Activated B cell treated with CpG ODN at 0.5 μM for 24 hours (primary cell): Measurements from ENCODE around the gene NFAM1. TPM values are rescaled to one million over a fixed set of nuclear protein-coding genes. Genes with fewer than 3 reads are reported as not detected.

Experiments
- ATAC-seq: fragments of 200-7000 bp; cut with Tn5 transposase; one replicate; pipeline ENCODE4 v1.10.0; 2021; ENCODE audit warnings: low read depth, mild to moderate bottlenecking, moderate library complexity
- CTCF ChIA-PET: fragments of 350-600 bp; sonication (Branson Sonifier 250); formaldehyde crosslinking; loops from one replicate; lab custom pipeline; 2021; ENCODE audit warnings: antibody characterized with exemption; lab: Charles Lee
- POLR2A ChIA-PET: fragments of 350-600 bp; sonication (Branson Sonifier 250); formaldehyde crosslinking; loops from one replicate; lab custom pipeline; 2021; ENCODE audit warnings: antibody characterized with exemption; lab: Charles Lee
- DNase-seq: peaks from one replicate; pipeline ENCODE4 v3.0.0; 2022
- H3K27ac Mint-ChIP-seq: one replicate; pipeline ENCODE4 v1.8.0; 2020; ENCODE audit warnings: mixed read lengths
- H3K27me3 Mint-ChIP-seq: one replicate; pipeline ENCODE4 v1.8.0; 2021; ENCODE audit warnings: mixed read lengths
- H3K36me3 Mint-ChIP-seq: one replicate; pipeline ENCODE4 v1.8.0; 2021; ENCODE audit warnings: low read depth, mixed read lengths
- H3K4me1 Mint-ChIP-seq: one replicate; pipeline ENCODE4 v1.8.0; 2021; ENCODE audit warnings: mixed read lengths
- H3K4me3 Mint-ChIP-seq: one replicate; pipeline ENCODE4 v1.8.0; 2020; ENCODE audit warnings: mild to moderate bottlenecking, mixed read lengths
- H3K9me3 Mint-ChIP-seq: one replicate; pipeline ENCODE4 v1.8.0; 2020; ENCODE audit warnings: mixed read lengths
- intact Hi-C: fragments of 100-400 bp; cut with micrococcal nuclease; formaldehyde crosslinking; loops from one replicate; pipeline ENCODE4 v1.15.1; 2024
- total RNA-seq: library from RNA; stranded (reverse); gene quantifications from 2 replicates; pipeline ENCODE4 v1.2.3, GENCODE V29; 2022
- TF ChIP-seq, protein P1 (sequence below): fragments of 200-600 bp; IDR thresholded peaks from one replicate; pipeline ENCODE4 v1.8.0; 2022; ENCODE audit warnings: antibody characterized with exemption, mild to moderate bottlenecking

NFAM1 gene
- total RNA-seq, 1 donor from 2014 or later = 0.18 TPM

DNA sequence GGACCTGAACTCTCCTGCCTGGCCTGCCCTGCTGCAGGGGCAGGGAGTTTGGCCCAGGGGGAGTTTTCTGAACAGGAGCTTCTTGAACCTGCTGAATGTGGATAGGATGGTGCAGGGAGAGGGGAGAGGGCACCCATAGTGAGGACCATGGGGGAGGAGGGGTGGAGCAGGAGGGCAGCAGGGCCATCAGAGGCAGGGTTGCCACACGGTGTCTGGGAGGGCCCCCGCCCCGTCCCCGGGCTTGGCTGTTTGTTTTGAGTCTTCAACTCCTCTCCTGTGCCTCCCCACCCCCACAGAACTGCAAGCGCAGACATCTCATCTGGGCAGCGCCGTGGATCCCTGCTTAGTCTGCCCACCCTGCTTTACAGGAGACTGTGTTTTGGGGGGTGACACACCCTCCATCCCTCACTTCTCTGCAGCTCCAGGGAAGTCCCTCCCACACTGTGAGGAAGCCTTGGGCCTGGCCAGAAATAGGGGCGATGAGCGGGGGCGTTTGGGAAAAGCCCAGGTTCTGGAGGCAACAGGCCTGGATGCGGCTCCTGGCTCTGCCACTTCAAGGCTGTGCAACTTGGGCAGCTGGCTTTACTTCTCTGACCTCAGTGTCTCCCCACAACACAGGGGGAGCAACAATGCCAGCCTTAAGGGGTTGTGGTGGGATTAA is 14.4 kb downstream of the NFAM1 start:
- intact Hi-C loops = no loop called here
- Mint-ChIP-seq H3K9me3 (no peaks in the 10 kb centered on the region), H3K27ac (no peak overlapping the region), H3K4me3 (no peak overlapping the region), H3K27me3 (peaks cover 21% of the 10 kb centered on the region), H3K4me1 (peaks cover 17% of the 10 kb centered on the region), H3K36me3 (no peaks in the 10 kb centered on the region)
- POLR2A ChIA-PET = no interaction called here
- no peak for ATAC-seq
- DNase-seq = no peak
- CTCF ChIA-PET = no interaction called here
- TF ChIP-seq, protein P1, sequence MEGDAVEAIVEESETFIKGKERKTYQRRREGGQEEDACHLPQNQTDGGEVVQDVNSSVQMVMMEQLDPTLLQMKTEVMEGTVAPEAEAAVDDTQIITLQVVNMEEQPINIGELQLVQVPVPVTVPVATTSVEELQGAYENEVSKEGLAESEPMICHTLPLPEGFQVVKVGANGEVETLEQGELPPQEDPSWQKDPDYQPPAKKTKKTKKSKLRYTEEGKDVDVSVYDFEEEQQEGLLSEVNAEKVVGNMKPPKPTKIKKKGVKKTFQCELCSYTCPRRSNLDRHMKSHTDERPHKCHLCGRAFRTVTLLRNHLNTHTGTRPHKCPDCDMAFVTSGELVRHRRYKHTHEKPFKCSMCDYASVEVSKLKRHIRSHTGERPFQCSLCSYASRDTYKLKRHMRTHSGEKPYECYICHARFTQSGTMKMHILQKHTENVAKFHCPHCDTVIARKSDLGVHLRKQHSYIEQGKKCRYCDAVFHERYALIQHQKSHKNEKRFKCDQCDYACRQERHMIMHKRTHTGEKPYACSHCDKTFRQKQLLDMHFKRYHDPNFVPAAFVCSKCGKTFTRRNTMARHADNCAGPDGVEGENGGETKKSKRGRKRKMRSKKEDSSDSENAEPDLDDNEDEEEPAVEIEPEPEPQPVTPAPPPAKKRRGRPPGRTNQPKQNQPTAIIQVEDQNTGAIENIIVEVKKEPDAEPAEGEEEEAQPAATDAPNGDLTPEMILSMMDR = no peak

DNA sequence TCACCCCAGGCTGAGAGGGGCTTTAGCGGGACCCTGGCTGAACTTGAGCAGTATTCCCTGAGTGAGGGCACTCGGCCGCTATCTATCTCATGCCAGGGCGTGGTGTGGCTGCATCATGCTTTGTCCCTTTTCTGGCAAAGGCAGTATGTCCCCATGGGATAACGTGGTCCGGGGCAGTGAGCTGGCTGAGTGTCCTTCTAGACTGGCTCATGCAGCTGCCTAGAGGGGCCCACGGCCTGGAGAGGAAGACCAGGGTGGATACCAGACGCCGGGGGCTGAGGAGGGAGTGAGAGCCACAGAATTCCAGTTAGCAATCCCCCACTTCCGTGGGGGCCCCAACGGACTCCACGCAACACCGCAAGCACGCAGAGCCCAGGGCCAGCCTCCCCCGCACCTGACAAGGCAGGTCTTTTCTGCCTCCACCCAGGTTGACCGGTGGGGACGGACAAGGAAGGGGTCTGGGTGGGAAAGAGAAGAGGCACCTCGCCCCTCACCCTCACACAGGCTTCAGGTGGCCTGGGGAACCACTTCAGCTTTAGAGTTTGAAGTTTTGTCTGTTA is 15.5 kb downstream of the NFAM1 start:
- no peak overlapping the region for H3K27ac Mint-ChIP-seq
- POLR2A ChIA-PET = no interaction called here
- intact Hi-C loops = no loop called here
- H3K4me3 Mint-ChIP-seq = no peak overlapping the region
- peaks cover 17% of the 10 kb centered on the region for H3K4me1 Mint-ChIP-seq
- H3K27me3 Mint-ChIP-seq = peaks cover 16% of the 10 kb centered on the region
- ATAC-seq (no peak), DNase-seq (no peak)
- TF ChIP-seq, protein P1 = no peak
- no peaks in the 10 kb centered on the region for H3K36me3 Mint-ChIP-seq
- H3K9me3 Mint-ChIP-seq = no peaks in the 10 kb centered on the region
- CTCF ChIA-PET = no interaction called here

DNA sequence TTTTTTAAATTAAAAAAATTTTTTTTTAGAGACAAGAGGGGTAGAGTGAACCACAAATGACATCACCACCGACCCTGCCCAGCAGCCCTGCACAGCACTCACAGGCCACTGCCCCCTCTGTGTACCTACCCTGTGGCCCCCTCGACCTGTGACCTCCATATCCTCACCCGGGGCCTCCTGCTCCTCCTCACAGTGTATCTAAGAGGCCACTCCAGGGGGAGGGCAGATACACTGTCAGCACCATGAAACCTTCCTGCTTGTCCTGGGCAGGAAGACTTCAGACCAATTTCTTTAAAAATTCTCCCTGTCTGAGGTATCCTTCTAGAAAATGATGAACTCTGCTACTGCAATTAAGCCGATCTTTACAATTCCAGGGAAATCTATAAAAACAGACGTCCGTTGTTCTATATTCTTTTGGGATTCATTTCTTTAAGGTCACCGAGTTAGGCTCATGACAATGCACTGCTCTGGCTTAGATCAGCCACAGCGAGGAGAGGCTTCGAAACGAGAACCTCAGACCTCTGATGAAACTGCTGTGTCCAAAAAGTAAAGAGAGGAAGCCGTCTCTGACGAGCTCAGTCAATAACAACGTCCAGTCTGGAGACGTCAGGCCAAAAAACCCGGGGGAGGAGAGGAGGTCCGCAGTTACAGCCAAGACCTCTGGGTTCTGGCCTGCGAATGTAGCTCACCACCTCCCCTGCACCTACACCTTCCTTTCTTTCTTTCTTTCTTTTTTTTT is 17.5 kb downstream of the NFAM1 start:
- H3K9me3 Mint-ChIP-seq = no peaks in the 10 kb centered on the region
- CTCF ChIA-PET = no interaction called here
- intact Hi-C loops = no loop called here
- H3K27me3 Mint-ChIP-seq = peaks cover 10% of the 10 kb centered on the region
- POLR2A ChIA-PET = interaction anchor here (0.6 kb wide), 1 partner anchor 111 kb away, joined by 10 read pairs; no protein-coding TSS in a partner anchor
- H3K4me3 Mint-ChIP-seq = no peak overlapping the region
- ATAC-seq = no peak
- no peak overlapping the region for H3K27ac Mint-ChIP-seq
- no peaks in the 10 kb centered on the region for H3K36me3 Mint-ChIP-seq
- TF ChIP-seq, protein P1 = no peak
- no peak for DNase-seq
- peaks cover 8% of the 10 kb centered on the region for H3K4me1 Mint-ChIP-seq

DNA sequence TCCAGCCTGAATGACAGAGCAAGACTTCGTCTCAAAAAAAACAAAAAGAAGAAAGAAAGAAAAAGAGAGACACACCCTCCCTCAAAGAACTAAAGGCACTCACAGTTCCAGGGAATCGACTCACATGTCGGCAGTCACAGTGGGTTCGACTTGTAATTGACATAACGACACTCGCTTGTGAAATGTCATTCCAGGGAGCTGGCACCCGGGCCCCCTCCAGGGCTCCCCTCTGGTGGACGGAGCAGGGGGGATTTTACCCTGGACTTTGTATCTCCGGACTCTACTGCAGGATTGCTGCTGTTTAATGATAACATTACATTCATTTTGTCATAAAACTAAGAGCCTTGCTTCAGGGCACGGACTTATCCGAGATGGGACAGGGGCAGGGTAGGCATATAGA is 18.2 kb downstream of the NFAM1 start:
- Mint-ChIP-seq H3K9me3 (no peaks in the 10 kb centered on the region), H3K27me3 (peaks cover 6% of the 10 kb centered on the region), H3K36me3 (no peaks in the 10 kb centered on the region), H3K27ac (no peak overlapping the region), H3K4me3 (no peak overlapping the region), H3K4me1 (peaks cover 1% of the 10 kb centered on the region)
- ATAC-seq = no peak
- POLR2A ChIA-PET = no interaction called here
- TF ChIP-seq, protein P1 = no peak
- intact Hi-C loops = no loop called here
- CTCF ChIA-PET = no interaction called here
- DNase-seq = no peak

DNA sequence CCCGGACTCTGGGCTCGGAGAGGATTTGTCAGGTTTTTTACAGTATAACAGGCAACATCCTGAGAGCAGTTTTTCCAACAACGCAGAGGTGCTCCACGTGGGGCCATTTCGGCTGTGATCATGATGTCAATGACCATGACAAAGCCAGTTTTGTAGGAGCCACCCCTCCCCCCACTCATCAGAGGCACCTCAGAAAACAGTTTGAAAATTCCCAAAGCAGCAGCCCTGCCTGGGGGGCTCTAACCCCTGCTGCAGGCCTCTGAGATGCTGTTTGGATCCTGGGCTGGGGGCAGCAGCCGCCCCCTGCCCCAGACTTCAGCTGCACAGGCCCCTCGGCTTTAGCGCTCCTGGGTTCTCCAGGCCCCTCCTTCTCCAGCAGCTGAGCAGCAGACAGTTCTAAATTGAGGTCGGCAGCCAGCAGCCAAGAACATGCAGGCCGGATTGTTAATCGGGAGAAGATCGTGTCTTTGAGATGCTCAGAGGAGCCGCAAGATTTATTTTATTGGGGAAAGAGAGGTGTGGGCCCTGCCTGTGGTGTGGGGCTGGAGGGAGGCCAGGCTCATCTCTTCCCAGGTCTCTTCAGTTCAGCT is 19.4 kb downstream of the NFAM1 start:
- Mint-ChIP-seq H3K9me3 (no peaks in the 10 kb centered on the region), H3K27me3 (peaks cover 5% of the 10 kb centered on the region), H3K4me3 (no peak overlapping the region), H3K27ac (no peak overlapping the region), H3K36me3 (no peaks in the 10 kb centered on the region), H3K4me1 (no peaks in the 10 kb centered on the region)
- POLR2A ChIA-PET = no interaction called here
- CTCF ChIA-PET = no interaction called here
- intact Hi-C loops = no loop called here
- no peak for DNase-seq
- no peak for ATAC-seq
- TF ChIP-seq, protein P1 = no peak
